Nephron (organoid): Measurements from ENCODE around the gene MRS2.

Experiments
- H3K27ac Mint-ChIP-seq, 3 experiments: 2 replicates each; pipeline ENCODE4 v1.8.0; 2020; ENCODE audit warnings: mixed read lengths in 3 of 3, mild to moderate bottlenecking in 2 of 3, moderate library complexity in 1 of 3
- H3K27me3 Mint-ChIP-seq: 2 replicates; pipeline ENCODE4 v1.8.0; 2021; ENCODE audit warnings: low read depth, mild to moderate bottlenecking, moderate library complexity, mixed read lengths
- H3K36me3 Mint-ChIP-seq: 2 replicates; pipeline ENCODE4 v1.8.0; 2020; ENCODE audit warnings: low read depth, mixed read lengths
- H3K4me1 Mint-ChIP-seq: 2 replicates; pipeline ENCODE4 v1.8.0; 2020; ENCODE audit warnings: mixed read lengths
- H3K4me3 Mint-ChIP-seq, 3 experiments: 2 replicates each; pipeline ENCODE4 v1.8.0; 2020; ENCODE audit warnings: mild to moderate bottlenecking in 3 of 3, mixed read lengths in 3 of 3, moderate library complexity in 2 of 3
- H3K9me3 Mint-ChIP-seq: 2 replicates; pipeline ENCODE4 v1.8.0; 2020; ENCODE audit warnings: mixed read lengths
- TF ChIP-seq, protein P1 (sequence below), 3 experiments: fragments of 200-600 bp; sonication (generic); IDR thresholded peaks; one replicate each; pipeline ENCODE4 v1.5.0; 2021; ENCODE audit warnings: antibody characterized with exemption in 3 of 3; ENCODE audit not compliant: unreplicated experiment in 3 of 3

MRS2 gene

DNA sequence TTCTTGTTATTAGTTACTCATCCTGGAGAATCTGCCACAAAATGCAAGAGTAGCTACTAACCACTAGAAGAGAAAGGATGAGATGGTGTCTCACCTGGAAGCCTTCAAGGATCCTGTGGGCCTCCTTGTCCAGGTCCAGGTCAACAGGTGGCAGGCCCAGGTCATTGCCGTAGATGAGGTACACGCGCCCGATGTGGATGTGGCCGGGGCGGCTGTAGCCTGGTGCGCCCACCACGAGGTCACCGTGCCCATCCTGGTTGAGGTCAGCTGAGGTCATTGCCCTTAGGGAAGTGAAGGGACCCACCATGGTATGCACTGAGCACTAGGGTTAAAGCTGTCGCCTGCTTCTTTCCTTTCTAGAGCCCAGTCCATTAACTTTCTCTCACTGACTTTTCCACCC lies 51.2 kb downstream of the MRS2 start:
- Mint-ChIP-seq H3K9me3 (no peaks in the 10 kb centered on the region), H3K27ac (no peak overlapping the region), H3K4me1 (no peaks in the 10 kb centered on the region), H3K27me3 (no peaks in the 10 kb centered on the region), H3K36me3 (no peaks in the 10 kb centered on the region), H3K4me3 (no peak overlapping the region)
- TF ChIP-seq, protein P1, sequence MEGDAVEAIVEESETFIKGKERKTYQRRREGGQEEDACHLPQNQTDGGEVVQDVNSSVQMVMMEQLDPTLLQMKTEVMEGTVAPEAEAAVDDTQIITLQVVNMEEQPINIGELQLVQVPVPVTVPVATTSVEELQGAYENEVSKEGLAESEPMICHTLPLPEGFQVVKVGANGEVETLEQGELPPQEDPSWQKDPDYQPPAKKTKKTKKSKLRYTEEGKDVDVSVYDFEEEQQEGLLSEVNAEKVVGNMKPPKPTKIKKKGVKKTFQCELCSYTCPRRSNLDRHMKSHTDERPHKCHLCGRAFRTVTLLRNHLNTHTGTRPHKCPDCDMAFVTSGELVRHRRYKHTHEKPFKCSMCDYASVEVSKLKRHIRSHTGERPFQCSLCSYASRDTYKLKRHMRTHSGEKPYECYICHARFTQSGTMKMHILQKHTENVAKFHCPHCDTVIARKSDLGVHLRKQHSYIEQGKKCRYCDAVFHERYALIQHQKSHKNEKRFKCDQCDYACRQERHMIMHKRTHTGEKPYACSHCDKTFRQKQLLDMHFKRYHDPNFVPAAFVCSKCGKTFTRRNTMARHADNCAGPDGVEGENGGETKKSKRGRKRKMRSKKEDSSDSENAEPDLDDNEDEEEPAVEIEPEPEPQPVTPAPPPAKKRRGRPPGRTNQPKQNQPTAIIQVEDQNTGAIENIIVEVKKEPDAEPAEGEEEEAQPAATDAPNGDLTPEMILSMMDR (IDR thresholded peaks at IDR 0.05; ENCODE audit: unreplicated experiment in 3 of 3) = no peak

DNA sequence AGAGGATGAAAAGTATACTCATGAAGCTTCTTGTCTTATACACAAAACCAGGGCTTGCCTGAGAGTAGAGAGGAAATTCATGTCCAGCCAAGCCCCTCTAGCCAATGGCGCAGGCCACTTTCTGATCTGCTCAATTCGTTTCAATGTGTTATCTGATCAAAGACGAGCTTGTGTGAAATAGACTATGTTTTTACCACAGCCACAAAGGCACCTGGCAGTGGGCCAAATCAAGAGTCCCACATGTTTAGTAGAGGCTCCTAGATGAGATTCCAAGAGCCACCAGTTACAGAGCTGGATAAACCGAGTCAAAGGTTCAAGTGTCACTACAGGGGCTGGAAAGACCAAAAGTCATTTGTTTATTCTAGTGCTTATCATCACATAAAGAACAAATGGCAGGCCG lies 51.7 kb downstream of the MRS2 start:
- Mint-ChIP-seq H3K27ac (no peak overlapping the region), H3K4me1 (no peaks in the 10 kb centered on the region), H3K27me3 (no peaks in the 10 kb centered on the region), H3K4me3 (no peak overlapping the region), H3K36me3 (no peaks in the 10 kb centered on the region), H3K9me3 (no peaks in the 10 kb centered on the region)
- TF ChIP-seq, protein P1 (IDR thresholded peaks at IDR 0.05; ENCODE audit: unreplicated experiment in 3 of 3) = no peak

DNA sequence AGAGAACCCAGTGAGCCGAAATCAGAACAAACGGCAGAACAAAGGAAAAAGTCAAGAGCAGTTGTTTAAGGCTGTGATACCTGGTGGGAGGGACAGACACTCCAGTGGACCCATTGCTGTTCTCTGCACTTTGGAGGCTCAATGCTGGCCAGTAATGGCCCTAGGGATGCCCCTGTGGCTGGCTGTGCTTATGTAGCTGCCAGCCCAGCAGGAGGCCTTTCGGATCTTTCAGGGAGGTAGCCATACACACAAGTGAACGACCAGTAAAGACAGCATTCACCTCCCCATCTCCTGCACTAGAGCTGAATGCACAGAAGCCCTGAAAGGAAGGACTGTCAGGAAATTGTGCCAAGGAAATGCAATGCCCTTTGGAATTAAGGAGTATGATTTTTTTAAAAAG lies 52.3 kb downstream of the MRS2 start:
- Mint-ChIP-seq H3K9me3 (no peaks in the 10 kb centered on the region), H3K4me1 (no peaks in the 10 kb centered on the region), H3K36me3 (no peaks in the 10 kb centered on the region), H3K27me3 (no peaks in the 10 kb centered on the region), H3K4me3 (no peak overlapping the region), H3K27ac (no peak overlapping the region)
- TF ChIP-seq, protein P1 (IDR thresholded peaks at IDR 0.05; ENCODE audit: unreplicated experiment in 3 of 3) = no peak

DNA sequence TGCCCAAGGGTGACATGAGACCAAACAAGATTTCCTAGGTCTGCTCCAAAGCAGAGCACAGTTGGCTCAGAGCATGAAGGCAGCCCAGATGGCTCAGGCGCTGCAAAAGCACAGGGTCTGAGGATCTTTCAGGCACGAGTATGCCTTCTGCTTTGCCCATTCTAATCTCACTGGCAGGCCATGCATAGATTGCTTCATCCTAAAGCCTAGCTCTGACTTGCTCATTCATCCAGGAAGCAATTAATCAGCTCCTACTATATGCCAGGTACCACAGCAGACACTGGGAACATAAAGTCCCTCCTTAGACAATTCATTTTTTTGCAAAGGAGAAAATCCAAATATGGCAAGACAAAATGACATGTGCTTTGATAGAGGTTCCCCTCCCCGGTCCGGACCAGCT lies 55.4 kb downstream of the MRS2 start:
- no peaks in the 10 kb centered on the region for H3K36me3 Mint-ChIP-seq
- no peaks in the 10 kb centered on the region for H3K9me3 Mint-ChIP-seq
- TF ChIP-seq, protein P1 (IDR thresholded peaks at IDR 0.05; ENCODE audit: unreplicated experiment in 3 of 3) = no peak
- no peaks in the 10 kb centered on the region for H3K4me1 Mint-ChIP-seq
- H3K4me3 Mint-ChIP-seq = no peak overlapping the region
- H3K27me3 Mint-ChIP-seq = no peaks in the 10 kb centered on the region
- no peak overlapping the region for H3K27ac Mint-ChIP-seq

DNA sequence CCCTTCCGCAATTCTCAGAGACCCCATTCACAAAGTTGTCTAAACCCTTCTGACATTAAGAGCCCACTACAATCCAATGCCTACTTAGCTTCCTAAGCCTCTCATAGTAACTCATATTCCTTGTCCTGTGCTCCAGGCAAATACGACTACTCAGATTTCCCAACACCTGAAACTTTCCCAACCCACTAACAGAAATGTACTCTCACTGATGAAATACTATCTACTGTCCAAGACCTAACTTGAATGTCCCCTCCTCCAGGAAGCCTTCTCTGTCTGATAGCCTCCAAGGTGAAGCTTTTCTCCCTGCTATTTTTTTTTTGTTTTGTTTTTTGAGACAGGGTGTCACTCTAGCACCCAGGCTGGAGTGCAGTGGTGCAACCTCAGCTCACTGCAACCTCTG lies 56.2 kb downstream of the MRS2 start:
- Mint-ChIP-seq H3K27ac (no peak overlapping the region), H3K9me3 (no peaks in the 10 kb centered on the region), H3K4me3 (no peak overlapping the region), H3K4me1 (no peaks in the 10 kb centered on the region), H3K36me3 (no peaks in the 10 kb centered on the region), H3K27me3 (no peaks in the 10 kb centered on the region)
- TF ChIP-seq, protein P1 (IDR thresholded peaks at IDR 0.05; ENCODE audit: unreplicated experiment in 3 of 3) = no peak

DNA sequence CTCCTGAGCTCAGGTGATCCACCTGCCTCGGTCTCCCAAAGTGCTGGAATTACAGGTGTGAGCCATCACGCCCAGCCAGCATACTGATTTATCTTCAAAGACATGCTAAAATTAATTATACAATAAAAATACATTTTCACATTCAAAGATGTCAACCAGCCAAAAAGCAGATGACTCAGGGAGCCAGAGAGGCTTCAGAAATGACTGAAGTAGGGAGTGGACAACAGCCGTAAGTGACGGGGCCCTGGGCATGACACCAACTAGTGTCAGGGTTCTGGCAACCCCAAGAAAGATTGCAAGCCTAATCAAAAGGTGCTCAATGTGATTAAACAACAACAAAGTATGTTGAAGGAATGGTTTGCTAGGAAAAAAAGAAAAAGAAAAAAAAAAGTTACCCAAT lies 58.2 kb downstream of the MRS2 start:
- Mint-ChIP-seq H3K27ac (no peak overlapping the region), H3K4me3 (no peak overlapping the region), H3K27me3 (no peaks in the 10 kb centered on the region), H3K9me3 (no peaks in the 10 kb centered on the region), H3K36me3 (no peaks in the 10 kb centered on the region), H3K4me1 (no peaks in the 10 kb centered on the region)
- TF ChIP-seq, protein P1 (IDR thresholded peaks at IDR 0.05; ENCODE audit: unreplicated experiment in 3 of 3) = no peak
